ENCODE measurements around the gene NARS2. TPM values are rescaled to one million over a fixed set of nuclear protein-coding genes. Genes with fewer than 3 reads are reported as not detected.
"Not testable (repeated sequence)": the region's sequence is repeated elsewhere in the genome, so short reads cannot be mapped to it uniquely, and the experiment has no call there.

NARS2 gene
- total RNA-seq, 1 donor from 2014 or later: 10.4 TPM

DNA sequence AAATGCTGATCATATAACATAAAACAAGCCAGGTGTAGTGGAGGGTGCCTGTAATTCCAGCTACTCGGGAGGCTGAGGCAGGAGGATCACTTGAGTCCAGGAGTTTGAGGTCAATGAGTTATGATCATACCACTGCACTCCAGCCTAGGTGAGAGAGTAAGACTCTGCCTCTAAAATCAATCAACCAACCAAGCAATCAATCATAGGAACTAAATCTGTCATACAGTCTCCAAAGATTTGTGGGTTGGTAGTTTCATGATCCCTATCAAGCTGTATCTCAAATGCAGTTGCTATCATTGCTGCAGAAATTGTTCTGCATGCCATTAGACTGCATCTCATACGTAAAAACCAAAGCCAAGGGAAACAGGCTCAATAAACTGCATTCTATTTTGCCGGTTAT lies 33.1 kb downstream of the NARS2 start:
- ATAC-seq: no peak

- ATAC-seq: no peak
These were observed 34.4 kb downstream of the NARS2 start for GRCh38 chr11:78540256-78540655.

DNA sequence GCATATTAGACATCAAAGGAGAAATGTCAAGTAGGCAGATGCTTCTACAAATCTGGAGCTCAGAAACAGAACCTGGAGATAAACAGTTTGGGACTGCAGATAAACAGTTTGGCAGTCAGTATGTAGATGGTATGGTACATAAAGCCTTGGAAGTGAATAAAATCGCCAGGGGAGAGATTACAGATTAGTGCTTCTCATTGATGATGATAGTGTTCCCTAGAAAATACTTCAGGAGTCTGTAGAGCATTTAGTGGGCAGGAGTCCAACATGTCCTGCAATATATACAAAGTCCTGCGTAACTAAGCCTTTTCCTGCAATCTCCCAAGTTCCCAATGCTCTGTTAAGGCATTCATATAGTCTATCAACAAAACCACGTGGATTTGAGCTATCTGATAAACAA lies 35.2 kb downstream of the NARS2 start:
- ATAC-seq: no peak

DNA sequence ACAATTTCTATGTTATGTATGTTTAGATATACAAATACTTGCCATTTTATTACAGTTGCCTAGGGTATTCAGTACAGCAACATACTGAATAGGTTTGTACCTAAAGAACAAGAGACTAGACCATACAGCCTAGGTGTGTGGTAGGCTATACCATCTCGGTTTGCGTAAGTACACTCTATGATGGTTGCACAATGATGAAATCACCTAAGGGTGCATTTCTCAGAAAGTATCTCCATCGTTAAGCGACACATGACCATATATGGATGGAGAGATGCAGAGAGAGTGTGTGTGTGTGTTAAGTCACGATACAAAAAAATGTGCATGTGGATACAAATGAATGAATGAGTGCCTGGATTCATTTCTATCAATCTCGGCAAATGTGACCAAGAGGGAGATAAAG lies 37.7 kb downstream of the NARS2 start:
- ATAC-seq: no peak

DNA sequence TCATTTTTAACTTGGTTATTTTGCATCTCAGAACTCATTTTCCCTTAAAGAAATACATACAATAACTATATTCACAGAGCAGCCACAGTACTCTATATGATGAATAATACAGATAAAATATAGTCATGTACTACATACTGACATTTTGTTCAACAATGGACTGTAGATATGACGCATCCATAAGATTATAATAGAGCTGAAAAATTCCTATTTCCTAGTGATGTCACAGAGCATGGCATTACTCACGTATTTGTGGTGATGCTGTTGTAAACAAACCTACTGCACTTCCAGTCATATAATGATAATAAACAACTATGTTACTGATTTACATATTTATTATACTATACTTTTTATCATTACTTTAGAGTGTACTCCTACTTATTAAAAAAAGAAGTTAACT lies 38.7 kb downstream of the NARS2 start:
- no peak for ATAC-seq

DNA sequence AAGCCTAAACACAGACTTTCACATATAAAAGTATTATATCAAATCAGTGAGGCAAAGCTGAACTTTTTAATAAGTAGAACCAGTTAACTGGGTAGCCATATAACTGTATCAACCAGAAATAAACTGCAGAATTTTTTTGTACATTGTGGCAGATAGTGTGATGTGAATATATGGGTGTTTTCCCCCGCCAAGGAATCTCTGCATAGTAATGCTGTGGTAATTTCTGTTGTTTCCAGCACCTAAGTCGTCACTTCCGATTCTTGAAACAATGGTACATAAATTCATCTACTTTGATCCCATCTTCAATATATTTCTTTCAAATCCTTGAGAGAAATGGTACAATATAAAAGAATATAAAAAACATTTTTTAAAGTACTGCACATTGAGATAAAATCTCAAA lies 39.6 kb downstream of the NARS2 start:
- ATAC-seq: no peak

GRCh38 chr11:78533399-78533798 lies 41.3 kb downstream of the NARS2 start:
- no peak for ATAC-seq

GRCh38 chr11:78532991-78533390 lies 41.7 kb downstream of the NARS2 start:
- no peak for ATAC-seq

DNA sequence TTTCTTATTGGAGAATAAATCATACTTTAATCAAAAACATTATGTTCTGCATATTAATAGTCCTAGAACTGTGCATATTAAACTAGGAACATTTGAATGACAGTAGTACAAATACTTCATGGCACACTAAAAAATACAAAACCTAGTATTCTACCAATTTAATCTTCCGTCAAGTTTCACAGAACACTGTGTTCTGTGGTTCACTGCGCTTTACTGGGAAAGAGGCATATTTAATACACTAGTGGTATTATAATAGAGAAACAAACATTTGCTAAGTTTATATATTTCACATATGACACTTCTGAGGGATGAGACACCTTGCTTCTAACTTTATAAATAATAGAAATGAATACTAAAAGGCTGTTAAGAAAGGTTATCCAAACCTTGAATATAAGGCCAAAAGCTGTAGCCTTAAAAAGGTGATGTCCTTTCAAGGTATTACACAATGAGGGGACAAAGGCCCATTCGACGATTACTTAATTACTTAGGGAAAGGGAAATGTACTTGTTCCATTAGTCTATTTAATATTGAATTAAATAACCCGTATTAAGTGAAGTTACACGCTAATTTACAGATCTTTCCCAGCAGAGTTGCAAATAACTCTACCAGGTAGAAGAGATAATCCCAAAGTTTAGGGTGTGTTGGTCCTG lies 48.0 kb downstream of the NARS2 start:
- no peak for ATAC-seq

- ATAC-seq: no peak
These were observed 48.9 kb downstream of the NARS2 start for GRCh38 chr11:78525720-78526119.

GRCh38 chr11:78520230-78520629 lies 54.4 kb downstream of the NARS2 start:
- no peak for ATAC-seq

DNA sequence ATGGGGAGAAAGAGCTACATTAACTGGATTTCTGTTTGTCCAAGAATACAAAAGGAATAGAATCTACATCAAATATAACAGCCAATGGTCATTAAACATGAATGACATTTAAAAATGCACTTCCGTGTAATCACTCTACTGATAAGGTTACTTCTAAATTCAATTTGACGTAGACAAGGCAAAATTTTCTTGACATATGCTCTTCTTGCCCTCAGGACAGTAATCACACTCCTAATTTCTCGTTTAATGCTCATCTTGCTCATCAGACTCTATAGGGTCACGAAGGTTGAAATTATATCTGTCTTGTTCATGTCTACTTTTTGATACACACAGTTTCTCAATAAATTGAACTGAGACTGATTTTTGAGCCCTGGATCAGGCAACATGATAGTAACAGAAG lies 58.4 kb downstream of the NARS2 start:
- no peak for ATAC-seq

GRCh38 chr11:78514922-78515502 lies 59.7 kb downstream of the NARS2 start:
- ATAC-seq: no peak

DNA sequence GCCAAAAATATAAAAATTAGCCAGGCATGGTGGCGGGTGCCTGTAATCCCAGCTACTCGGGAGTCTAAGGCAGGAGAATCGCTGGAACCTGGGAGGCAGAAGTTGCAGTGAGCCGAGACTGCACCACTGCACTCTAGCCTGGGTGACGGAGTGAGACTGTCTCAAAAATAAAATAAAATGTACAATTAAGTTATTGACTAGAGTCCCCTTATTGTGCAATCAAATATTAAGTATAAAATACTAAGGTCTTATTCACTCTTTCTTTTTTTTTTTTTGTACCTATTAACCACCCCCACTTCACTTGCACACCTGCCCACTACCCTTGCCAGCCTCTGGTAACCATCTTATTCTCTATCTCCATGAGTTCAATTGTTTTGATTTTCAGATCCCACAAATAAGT lies 61.6 kb downstream of the NARS2 start:
- ATAC-seq: not testable (repeated sequence)

GRCh38 chr11:78510597-78510996 lies 64.1 kb downstream of the NARS2 start:
- no peak for ATAC-seq

DNA sequence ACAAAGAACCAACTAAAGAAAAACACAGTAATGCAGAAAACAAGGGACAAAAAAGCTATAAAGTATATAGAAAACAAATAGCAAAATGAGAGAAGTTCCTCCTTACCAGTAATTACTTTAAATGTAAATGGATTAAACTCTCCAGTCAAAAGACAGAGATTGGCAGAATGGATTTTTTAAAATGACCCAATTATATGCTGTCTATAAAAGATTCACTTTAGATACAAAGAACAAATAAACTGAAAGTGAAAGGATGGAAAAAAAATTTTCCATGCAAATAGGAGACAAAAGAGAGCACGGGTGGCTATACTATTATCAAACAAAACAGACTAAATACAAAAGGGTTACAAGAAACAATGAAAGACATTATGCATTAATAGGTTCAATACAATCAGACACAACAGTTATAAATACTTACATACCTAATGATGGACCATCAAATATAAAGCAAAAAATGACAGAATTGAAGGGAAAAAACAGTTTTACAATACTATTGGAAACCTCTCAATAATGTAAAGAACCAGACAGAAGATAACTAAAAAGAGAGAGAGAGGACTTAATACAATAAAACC lies 64.6 kb downstream of the NARS2 start:
- ATAC-seq: no peak

GRCh38 chr11:78504708-78505107 lies 70.0 kb downstream of the NARS2 start:
- ATAC-seq: no peak

DNA sequence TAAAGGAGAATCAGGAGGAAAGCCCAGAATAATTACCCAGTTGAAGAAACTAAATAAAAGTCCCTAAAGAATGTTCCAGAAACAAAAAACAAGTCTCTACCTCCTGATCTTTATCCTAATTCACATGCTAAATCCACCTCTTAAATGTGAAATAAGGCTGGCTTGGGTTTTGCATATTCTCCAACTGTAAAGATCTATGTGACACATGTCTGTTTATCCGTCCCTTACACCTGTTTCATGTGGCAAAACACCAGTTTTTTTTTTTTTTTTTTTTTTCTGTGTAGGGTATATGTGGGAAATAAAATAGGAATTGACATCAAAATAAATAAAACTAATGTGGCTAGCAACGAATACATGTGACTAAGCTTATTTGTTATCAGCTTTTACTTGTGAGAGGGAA lies 70.5 kb downstream of the NARS2 start:
- no peak for ATAC-seq

GRCh38 chr11:78499971-78500370 lies 74.7 kb downstream of the NARS2 start:
- no peak for ATAC-seq

GRCh38 chr11:78497293-78497692 lies 77.4 kb downstream of the NARS2 start:
- ATAC-seq: no peak

- no peak for ATAC-seq
These were observed 81.2 kb downstream of the NARS2 start for GRCh38 chr11:78493413-78493975.

DNA sequence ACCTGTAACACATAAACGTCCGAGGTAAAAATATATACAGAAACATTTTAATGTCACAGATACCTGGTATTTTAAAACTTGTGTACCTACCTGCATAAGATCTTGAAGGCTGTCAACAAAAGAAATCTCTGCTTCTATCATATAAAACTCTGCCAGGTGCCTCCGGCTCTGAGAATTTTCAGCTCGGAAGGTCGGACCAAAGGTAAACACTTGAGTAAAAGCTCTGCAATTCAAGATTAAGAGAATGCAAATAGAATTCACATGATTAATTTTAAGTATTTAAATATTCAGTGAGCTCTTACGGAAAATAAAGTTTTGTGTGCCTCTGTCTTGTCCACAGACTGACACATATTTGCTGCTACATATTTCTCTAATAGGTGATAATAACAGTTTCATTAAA lies 81.7 kb downstream of the NARS2 start:
- no peak for ATAC-seq

- ATAC-seq: no peak
These were observed 85.5 kb downstream of the NARS2 start for GRCh38 chr11:78489184-78489583.

DNA sequence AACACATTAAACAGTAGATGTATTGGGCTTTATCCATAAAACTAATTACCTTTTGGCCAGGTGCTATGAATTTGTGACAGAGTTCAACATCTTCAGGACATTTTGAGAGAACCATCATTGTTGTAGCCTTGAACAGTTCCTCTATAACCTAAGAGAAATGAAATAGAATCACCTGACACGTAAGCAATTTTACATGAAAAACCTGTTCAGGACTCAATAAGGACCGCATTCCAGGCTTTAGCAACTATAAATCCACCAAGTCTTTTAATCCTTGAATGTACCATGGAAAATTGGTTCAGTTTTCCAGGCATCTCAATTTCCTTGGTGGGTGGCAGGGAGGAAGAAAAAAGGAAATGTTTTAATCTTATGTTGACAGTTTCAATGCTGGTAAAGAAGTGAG lies 96.1 kb downstream of the NARS2 start:
- ATAC-seq: peak; percentile 73

Data from esophagus mucosa (tissue), 1 donor.